SKM-1 (cell line): Measurements from ENCODE around the gene MAN2C1.
"Not testable (repeated sequence)": the region's sequence is repeated elsewhere in the genome, so short reads cannot be mapped to it uniquely, and the experiment has no call there.

Source experiments
- DNase-seq: peaks from one replicate; lab custom pipeline; 2025; ENCODE audit not compliant: unreplicated experiment; lab: John Stamatoyannopoulos, UW

MAN2C1 gene

DNA sequence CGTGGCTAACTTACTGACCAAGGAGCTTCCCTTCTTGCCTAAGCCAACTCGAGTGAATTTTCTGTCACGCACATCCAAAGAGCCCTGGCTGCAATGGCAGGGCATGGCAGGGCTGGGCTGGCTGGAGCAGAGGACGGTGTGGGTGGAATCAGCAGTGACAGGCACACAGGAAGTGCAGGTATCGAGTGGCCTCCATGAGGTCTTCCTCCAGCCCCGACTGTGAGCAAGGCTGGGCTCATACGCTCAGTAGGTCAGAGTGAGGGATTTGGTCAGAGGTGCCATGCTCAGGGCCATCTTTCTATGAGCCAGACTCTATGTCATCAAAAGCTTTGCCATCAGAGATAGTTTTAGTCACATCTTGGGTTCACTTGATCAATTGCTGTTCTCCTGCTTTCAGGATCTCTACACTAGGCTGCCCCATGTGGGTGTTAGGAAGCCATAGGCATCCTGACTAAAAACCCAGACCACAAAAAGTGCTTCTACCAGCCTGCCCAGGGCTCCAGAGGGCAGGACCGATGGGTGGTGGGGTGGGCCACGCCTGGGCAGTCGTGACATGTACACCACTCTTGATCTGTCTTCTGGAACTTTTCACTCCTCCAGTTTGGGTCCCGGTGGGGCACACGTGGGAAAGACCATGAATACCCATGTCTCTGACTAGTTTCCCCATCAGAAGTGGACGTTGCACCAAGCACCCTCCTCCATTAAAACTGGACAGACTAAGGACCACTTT is 55.1 kb downstream of the MAN2C1 start:
- no peak for DNase-seq

- DNase-seq = not testable (repeated sequence)
These were observed 55.9 kb downstream of the MAN2C1 start for GRCh38 chr15:75312548-75312947.

- DNase-seq = no peak
These were observed 58.7 kb downstream of the MAN2C1 start for GRCh38 chr15:75309711-75310110.

DNA sequence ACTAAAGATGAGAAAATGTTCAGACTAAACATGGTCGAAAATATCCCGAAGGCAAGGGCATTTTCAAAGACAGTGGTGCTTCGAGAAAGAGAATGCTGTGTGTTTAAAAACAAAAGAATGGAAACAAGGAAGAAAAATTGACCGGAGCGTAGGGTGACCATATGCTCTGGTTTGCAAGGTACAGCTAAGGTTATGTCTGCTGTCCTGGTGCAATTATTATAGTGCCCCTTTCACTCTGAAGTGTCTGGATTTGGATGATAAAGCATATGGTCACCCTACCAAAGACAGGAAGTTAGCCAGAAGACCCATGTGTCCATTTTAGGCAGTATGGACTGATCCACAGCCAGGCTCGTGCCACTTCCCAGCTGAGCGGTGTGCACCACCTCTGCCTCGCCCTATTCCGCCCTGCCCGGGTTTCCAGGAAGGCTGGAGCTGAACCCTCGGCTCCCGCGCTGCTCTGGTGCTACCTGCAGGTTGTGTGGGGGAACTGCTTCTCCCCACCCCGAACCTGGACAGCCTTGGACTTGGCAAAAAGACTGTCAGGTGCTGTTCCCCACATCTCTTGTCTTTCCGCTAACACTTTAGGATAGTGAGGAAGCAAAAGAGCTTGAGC is 60.5 kb downstream of the MAN2C1 start:
- DNase-seq = no peak

DNA sequence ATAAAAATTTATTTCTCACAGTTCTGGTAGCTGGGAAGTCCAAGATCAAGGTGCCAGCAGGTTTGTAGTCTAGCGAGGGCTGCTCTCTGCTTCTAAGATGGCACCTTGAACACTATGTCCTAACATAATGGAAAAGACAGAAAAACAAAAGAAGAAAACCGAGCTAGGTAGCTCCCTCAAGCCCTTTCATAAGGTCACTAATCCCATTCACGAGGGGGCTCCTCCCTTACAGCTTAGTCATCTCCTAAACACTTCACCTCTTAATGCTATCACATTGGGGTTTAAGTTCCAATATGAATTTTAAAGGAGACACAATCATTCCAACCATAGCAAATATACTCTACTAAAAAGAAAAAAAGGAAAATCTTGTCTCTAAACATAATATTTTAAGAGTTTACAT is 62.2 kb downstream of the MAN2C1 start:
- DNase-seq = no peak
